Activated T-helper 1 cell treated with Interleukin-2 at 50 U/mL for 16 hours (primary cell): Measurements from ENCODE around the gene COPE.

Experiments
- DNase-seq: peaks from one replicate; pipeline ENCODE4 v3.0.0-alpha.2; 2020; ENCODE audit warnings: low read depth

COPE gene

DNA sequence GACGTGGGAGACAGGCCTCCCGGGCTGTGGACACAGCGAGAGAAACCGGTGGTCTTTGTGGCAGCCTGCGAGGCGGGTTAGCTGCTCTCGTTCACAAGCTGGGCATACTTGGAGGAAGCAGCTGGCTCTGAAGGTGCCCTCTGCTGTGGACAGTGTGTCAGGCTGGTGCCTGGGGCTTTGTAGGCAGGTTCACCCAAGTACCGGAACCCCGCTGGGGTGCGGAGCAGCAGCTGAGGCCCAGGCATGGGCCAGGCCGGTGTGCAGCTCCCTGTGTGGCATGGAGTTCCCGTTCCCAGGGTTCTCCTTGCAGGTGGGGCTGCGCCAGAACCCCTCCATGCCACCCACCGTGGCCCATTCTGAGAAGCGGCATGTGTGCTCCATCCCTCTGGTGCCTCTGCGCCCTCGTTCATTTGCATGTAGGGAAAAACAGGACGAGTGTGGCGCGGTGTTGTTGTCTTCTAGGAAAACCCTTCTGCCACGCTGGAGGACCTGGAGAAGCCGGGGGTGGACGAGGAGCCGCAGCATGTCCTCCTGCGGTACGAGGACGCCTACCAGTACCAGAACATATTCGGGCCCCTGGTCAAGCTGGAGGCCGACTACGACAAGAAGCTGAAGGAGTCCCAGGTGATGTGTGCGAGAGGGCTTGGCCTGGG is 67.4 kb downstream of the COPE start:
- no peak for DNase-seq

DNA sequence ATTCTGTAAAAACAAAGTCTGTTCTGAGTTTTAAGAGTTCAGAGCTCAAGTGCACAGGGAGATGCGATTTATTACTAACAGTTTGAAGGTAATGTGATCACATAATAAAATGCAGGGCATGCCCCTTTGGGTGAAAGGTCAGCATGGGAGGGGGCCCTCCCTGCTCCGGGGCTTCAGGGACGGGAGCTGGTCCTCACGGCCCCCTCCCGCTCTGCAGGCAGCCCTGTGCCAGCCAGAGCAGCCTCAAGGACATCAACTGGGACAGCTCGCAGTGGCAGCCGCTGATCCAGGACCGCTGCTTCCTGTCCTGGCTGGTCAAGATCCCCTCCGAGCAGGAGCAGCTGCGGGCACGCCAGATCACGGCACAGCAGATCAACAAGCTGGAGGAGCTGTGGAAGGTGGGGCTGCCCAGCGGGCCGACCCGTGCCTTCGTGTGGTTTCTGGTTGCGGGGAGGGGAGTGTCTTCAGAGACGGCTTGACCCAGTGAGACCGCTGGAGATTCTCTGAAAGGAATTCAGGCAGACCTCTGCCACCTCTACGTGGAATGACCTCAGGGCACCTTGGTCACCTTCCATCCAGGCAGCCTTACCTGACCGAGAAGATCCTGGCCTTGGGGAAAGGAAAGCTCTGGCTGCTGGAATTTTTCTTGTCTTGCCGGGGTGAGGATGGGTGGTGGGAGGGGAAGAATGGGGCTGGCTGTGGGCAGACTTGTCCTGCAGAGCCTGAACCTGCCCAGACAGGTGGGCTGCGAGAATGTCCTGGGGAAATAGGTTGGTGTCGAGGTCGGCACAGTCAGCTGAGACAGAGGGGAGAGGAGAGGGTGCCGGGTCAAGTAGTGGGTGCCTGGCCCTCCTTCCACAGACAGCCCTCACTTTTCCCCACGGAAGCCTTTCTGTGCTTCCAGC is 68.5 kb downstream of the COPE start:
- no peak for DNase-seq

DNA sequence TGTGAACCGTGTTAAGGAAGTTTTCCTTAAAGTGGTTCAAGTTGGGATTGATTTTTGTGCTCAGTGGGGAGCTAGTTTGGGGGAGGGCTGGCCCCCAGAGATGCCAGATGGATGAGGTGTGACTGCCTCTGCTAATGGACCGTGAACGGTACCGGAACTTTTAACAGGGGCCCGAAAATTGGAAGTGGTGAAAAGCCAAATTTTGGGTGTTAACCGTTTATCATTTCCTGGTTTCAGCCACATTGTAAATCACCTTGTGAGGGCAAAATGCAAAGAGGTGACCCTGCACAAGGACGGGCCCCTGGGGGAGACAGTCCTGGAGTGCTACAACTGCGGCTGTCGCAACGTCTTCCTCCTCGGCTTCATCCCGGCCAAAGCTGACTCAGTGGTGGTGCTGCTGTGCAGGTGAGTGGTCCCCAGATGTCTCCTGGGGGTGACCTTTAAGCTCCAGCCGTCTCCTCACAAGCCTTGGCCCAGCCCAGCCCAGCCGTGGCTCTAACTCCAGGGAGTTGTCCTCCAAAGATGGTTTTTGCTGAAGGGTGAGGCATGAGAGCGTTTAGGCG is 69.3 kb downstream of the COPE start:
- DNase-seq: no peak
